Testis (tissue), 3 donors: ENCODE data around the gene NUDT15. TPM values are rescaled to one million over a fixed set of nuclear protein-coding genes. Genes with fewer than 3 reads are reported as not detected.

Experiments
- DNase-seq: peaks from one replicate; pipeline ENCODE4 v3.0.0-alpha.2; 2019
- H3K27ac ChIP-seq, 2 donors: fragments of 200-600 bp; sonication (generic); one replicate each; pipeline ENCODE4 v1.5.1; 2019
- H3K27me3 ChIP-seq: fragments of 200-600 bp; sonication (generic); one replicate; pipeline ENCODE4 v1.5.1; 2019
- H3K36me3 ChIP-seq: fragments of 200-600 bp; sonication (generic); one replicate; pipeline ENCODE4 v1.5.1; 2017; ENCODE audit warnings: low read depth; ENCODE audit errors: missing control alignments
- H3K4me1 ChIP-seq: fragments of 200-600 bp; sonication (generic); one replicate; pipeline ENCODE4 v1.5.1; 2019
- H3K4me3 ChIP-seq, 2 donors: fragments of 200-600 bp; sonication (generic); one replicate each; pipeline ENCODE4 v1.5.1; 2017 to 2019
- H3K9me3 ChIP-seq: fragments of 200-600 bp; sonication (generic); one replicate; pipeline ENCODE4 v1.5.1; 2017
- CTCF ChIP-seq, 3 experiments: fragments of 450-650 bp in 2 of 3; fragments of 200-600 bp in 1 of 3; sonication (generic) in 1 of 3; IDR thresholded peaks; one replicate each; pipeline ENCODE4 v1.5.1; 2016 to 2019; ENCODE audit warnings: antibody characterized with exemption in 3 of 3, mild to moderate bottlenecking in 2 of 3, moderate library complexity in 1 of 3
- POLR2A ChIP-seq: fragments of 450-650 bp; IDR thresholded peaks from one replicate; pipeline ENCODE4 v1.6.1; 2017; ENCODE audit warnings: antibody characterized with exemption, mild to moderate bottlenecking, moderate library complexity
- WGBS, 2 donors: methylation state at CpG; one replicate each; pipeline ENCODE4 v1.1.5; 2018; 5-methylcytosine and 5-hydroxymethylcytosine counted together
- intact Hi-C: fragments of 100-400 bp; cut with DNase I; formaldehyde crosslinking; loops from one replicate; pipeline ENCODE4 v1.15.1; 2023; ENCODE audit warnings: low total_unique reads
- polyA plus RNA-seq: library from polyadenylated mRNA; stranded (reverse); fragments of 350-450 nt; fragmentation: Illumina TruSeq; extraction: RNeasy Lipid Tissue Mini Kit (QIAGEN cat#74804); gene quantifications from one replicate; pipeline ENCODE4 v1.2.3, GENCODE V29; 2014; ENCODE audit warnings: low read depth, low replicate concordance; ENCODE audit not compliant: insufficient read depth
- total RNA-seq, 2 donors: library from RNA; depleted of rRNA; stranded (reverse); fragments of >200 nt; gene quantifications; one replicate each; pipeline ENCODE4 v1.2.3, GENCODE V29; 2016

Gene NUDT15
- total and polyA plus RNA-seq, 3 donors from 2014 or later, result 11.1 to 16.9 (median 12.3) TPM

- no peaks in the 10 kb centered on the region for H3K36me3 ChIP-seq
- no peaks in the 10 kb centered on the region for H3K27me3 ChIP-seq
- intact Hi-C loops, result no loop called here
- H3K27ac ChIP-seq, result no peak overlapping the region
- TF ChIP-seq CTCF (IDR thresholded peaks at IDR 0.05) (no peak), POLR2A (no peak)
- no peaks in the 10 kb centered on the region for H3K9me3 ChIP-seq
- no peak overlapping the region for H3K4me3 ChIP-seq
- no peaks in the 10 kb centered on the region for H3K4me1 ChIP-seq
- DNase-seq, result no peak
Measured at GRCh38 chr13:48068036-48068435, 30.5 kb downstream of the NUDT15 start.

GRCh38 chr13:48068952-48069351 lies 31.4 kb downstream of the NUDT15 start:
- intact Hi-C loops, result no loop called here
- DNase-seq, result no peak
- Histone ChIP-seq H3K4me1 (no peaks in the 10 kb centered on the region), H3K9me3 (no peaks in the 10 kb centered on the region), H3K36me3 (no peaks in the 10 kb centered on the region), H3K27ac (no peak overlapping the region), H3K27me3 (no peaks in the 10 kb centered on the region), H3K4me3 (no peak overlapping the region)
- TF ChIP-seq POLR2A (no peak), CTCF (IDR thresholded peaks at IDR 0.05) (no peak)
- WGBS, 2 donors, result 95 to 97% methylated on average over 2 of the region's 2 CpGs

GRCh38 chr13:48069573-48069972 lies 32.0 kb downstream of the NUDT15 start:
- intact Hi-C loops, result no loop called here
- TF ChIP-seq CTCF (IDR thresholded peaks at IDR 0.05), result no peak
- H3K27me3 ChIP-seq, result no peaks in the 10 kb centered on the region
- H3K27ac ChIP-seq, result no peak overlapping the region
- 60 to 61% methylated on average over 1 of the region's 1 CpG for WGBS, 2 donors
- no peak overlapping the region for H3K4me3 ChIP-seq
- no peaks in the 10 kb centered on the region for H3K9me3 ChIP-seq
- H3K36me3 ChIP-seq, result no peaks in the 10 kb centered on the region
- H3K4me1 ChIP-seq, result no peaks in the 10 kb centered on the region
- no peak for DNase-seq

- intact Hi-C loops, result no loop called here
- Histone ChIP-seq H3K4me1 (no peaks in the 10 kb centered on the region), H3K4me3 (no peak overlapping the region), H3K9me3 (no peaks in the 10 kb centered on the region), H3K36me3 (no peaks in the 10 kb centered on the region), H3K27ac (no peak overlapping the region), H3K27me3 (no peaks in the 10 kb centered on the region)
- no peak for DNase-seq
- TF ChIP-seq CTCF (IDR thresholded peaks at IDR 0.05) (no peak), POLR2A (no peak)
- 75 to 88% methylated on average over 5 of the region's 5 CpGs for WGBS, 2 donors
Measured at GRCh38 chr13:48070942-48071341, 33.4 kb downstream of the NUDT15 start.

GRCh38 chr13:48072304-48072703 lies 34.8 kb downstream of the NUDT15 start:
- intact Hi-C loops, result no loop called here
- no peak for DNase-seq
- Histone ChIP-seq H3K27me3 (no peaks in the 10 kb centered on the region), H3K4me3 (no peak overlapping the region), H3K4me1 (no peaks in the 10 kb centered on the region), H3K9me3 (no peaks in the 10 kb centered on the region), H3K27ac (no peak overlapping the region), H3K36me3 (no peaks in the 10 kb centered on the region)
- no peak for TF ChIP-seq POLR2A
- whole genome bisulfite sequencing, 2 donors, result 94 to 96% methylated on average over 3 of the region's 3 CpGs
